ENCODE results near the gene ARMC2.

DNA sequence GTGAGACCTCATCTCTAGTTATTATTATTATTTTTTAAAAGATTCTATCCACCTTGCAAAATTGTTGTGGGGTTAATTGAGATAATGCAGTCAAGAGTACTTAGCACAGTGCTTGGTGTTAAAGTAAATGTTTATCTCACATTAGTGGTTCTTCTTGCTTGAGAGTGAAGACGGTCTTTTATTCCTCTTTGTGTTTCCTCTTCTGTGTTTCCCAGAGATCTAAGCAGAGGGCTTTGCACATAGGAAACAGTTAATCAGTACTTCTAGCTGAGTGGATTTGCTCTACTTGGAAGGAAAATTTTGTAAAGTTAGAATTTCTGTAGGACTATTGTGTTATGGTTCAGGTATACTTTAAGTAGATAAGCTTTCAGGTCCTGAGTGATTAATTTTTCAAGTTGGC, 3.5 kb downstream of the ARMC2 start:
- TF ChIP-seq, protein P1, sequence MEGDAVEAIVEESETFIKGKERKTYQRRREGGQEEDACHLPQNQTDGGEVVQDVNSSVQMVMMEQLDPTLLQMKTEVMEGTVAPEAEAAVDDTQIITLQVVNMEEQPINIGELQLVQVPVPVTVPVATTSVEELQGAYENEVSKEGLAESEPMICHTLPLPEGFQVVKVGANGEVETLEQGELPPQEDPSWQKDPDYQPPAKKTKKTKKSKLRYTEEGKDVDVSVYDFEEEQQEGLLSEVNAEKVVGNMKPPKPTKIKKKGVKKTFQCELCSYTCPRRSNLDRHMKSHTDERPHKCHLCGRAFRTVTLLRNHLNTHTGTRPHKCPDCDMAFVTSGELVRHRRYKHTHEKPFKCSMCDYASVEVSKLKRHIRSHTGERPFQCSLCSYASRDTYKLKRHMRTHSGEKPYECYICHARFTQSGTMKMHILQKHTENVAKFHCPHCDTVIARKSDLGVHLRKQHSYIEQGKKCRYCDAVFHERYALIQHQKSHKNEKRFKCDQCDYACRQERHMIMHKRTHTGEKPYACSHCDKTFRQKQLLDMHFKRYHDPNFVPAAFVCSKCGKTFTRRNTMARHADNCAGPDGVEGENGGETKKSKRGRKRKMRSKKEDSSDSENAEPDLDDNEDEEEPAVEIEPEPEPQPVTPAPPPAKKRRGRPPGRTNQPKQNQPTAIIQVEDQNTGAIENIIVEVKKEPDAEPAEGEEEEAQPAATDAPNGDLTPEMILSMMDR (IDR thresholded peaks at IDR 0.05) = no peak
- no peak for TF ChIP-seq POLR2A (IDR thresholded peaks at IDR 0.05)
